ENCODE results near the gene TBC1D9. TPM values are rescaled to one million over a fixed set of nuclear protein-coding genes. Genes with fewer than 3 reads are reported as not detected.

TBC1D9 gene
- total RNA-seq, 4 donors from 2014 or later, result 1.5 to 3.5 (median 2.2) TPM

DNA sequence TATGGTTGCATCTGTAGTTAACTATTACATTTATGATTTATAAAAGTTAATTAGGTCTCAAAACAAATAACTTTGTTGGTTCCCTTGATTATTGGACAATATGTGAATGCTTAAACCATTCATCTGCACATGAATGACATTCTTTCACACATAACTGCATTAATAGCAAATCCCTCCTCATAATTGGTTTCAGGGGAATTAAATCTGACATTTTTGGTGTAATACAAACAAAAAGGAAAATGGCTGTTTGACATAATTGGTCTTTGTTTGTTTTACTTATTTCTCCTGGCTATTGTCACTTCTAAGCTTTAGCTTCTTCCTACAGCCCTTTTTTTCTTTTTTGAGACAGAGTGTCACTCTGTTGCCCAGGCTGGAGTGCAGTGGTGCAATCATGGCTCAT lies 71.9 kb downstream of the TBC1D9 start:
- Histone ChIP-seq H3K4me1 (no peaks in the 10 kb centered on the region), H3K36me3 (no peaks in the 10 kb centered on the region), H3K4me3 (no peak overlapping the region), H3K27me3 (no peaks in the 10 kb centered on the region), H3K27ac (no peak overlapping the region), H3K9me3 (no peaks in the 10 kb centered on the region)
- ATAC-seq (no peak), DNase-seq (no peak)
- intact Hi-C loops (cut with DNase I; ENCODE audit: low total_unique reads), result no loop called here
- in situ Hi-C loops (cut with MboI; ENCODE audit: low sequenced_read_pairs in 4 of 4), result no loop called here
- TF ChIP-seq, protein P1, sequence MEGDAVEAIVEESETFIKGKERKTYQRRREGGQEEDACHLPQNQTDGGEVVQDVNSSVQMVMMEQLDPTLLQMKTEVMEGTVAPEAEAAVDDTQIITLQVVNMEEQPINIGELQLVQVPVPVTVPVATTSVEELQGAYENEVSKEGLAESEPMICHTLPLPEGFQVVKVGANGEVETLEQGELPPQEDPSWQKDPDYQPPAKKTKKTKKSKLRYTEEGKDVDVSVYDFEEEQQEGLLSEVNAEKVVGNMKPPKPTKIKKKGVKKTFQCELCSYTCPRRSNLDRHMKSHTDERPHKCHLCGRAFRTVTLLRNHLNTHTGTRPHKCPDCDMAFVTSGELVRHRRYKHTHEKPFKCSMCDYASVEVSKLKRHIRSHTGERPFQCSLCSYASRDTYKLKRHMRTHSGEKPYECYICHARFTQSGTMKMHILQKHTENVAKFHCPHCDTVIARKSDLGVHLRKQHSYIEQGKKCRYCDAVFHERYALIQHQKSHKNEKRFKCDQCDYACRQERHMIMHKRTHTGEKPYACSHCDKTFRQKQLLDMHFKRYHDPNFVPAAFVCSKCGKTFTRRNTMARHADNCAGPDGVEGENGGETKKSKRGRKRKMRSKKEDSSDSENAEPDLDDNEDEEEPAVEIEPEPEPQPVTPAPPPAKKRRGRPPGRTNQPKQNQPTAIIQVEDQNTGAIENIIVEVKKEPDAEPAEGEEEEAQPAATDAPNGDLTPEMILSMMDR (IDR thresholded peaks at IDR 0.05 in 4 of 5, conservative IDR thresholded peaks at IDR 0.05 in 1 of 5), result no peak
- no peak for TF ChIP-seq POLR2A (IDR thresholded peaks at IDR 0.05)

DNA sequence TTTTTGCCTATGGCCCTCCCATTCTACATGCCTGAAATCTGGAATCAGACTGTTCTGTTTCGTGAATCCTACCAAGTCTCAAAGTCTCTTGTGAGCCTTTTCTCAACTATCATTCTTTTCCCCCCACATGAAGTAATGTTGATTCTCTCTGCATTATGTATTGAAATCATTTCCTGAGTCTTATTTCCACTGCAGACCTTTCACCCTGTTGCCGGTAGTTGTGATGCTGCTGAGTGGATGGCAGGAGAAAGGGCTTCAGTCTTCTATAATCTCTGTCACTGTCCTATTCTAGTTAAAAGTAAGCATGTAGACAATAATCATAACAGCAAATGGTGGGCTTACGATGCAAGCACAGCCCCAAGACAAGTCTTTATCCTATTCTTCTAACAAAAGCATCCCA lies 75.0 kb downstream of the TBC1D9 start:
- TF ChIP-seq, protein P1 (IDR thresholded peaks at IDR 0.05 in 4 of 5, conservative IDR thresholded peaks at IDR 0.05 in 1 of 5), result no peak
- no peak for TF ChIP-seq POLR2A (IDR thresholded peaks at IDR 0.05)
- Histone ChIP-seq H3K9me3 (no peaks in the 10 kb centered on the region), H3K36me3 (no peaks in the 10 kb centered on the region), H3K4me3 (no peak overlapping the region), H3K4me1 (no peaks in the 10 kb centered on the region), H3K27me3 (no peaks in the 10 kb centered on the region), H3K27ac (no peak overlapping the region)
- ATAC-seq (no peak), DNase-seq (no peak)
- in situ Hi-C loops (cut with MboI; ENCODE audit: low sequenced_read_pairs in 4 of 4) (no loop called here), intact Hi-C loops (cut with DNase I; ENCODE audit: low total_unique reads) (no loop called here)

DNA sequence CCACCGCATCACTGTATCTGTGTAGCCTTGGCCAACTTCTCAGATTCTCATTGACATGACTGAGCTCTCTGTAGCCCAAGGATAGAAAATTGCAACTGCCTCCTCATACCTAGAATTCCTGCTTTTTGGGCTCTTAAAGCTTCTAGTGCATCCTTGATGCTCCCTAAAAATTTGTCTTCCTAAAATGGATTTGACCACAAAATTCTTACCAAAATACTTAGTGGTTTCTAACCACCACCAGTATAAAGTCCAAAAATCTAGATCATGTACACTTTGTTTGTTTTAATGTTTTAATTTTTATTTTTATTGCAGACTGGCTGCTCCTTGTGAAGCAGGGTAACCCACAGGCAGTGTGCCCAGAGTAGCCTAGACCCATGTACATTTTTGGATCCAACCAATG lies 75.5 kb downstream of the TBC1D9 start:
- no peak for DNase-seq
- Histone ChIP-seq H3K36me3 (no peaks in the 10 kb centered on the region), H3K4me1 (no peaks in the 10 kb centered on the region), H3K9me3 (no peaks in the 10 kb centered on the region), H3K27ac (no peak overlapping the region), H3K4me3 (no peak overlapping the region), H3K27me3 (no peaks in the 10 kb centered on the region)
- in situ Hi-C loops (cut with MboI; ENCODE audit: low sequenced_read_pairs in 4 of 4), result no loop called here
- no peak for ATAC-seq
- intact Hi-C loops (cut with DNase I; ENCODE audit: low total_unique reads), result no loop called here
- TF ChIP-seq, protein P1 (IDR thresholded peaks at IDR 0.05 in 4 of 5, conservative IDR thresholded peaks at IDR 0.05 in 1 of 5), result no peak
- TF ChIP-seq POLR2A (IDR thresholded peaks at IDR 0.05), result no peak

DNA sequence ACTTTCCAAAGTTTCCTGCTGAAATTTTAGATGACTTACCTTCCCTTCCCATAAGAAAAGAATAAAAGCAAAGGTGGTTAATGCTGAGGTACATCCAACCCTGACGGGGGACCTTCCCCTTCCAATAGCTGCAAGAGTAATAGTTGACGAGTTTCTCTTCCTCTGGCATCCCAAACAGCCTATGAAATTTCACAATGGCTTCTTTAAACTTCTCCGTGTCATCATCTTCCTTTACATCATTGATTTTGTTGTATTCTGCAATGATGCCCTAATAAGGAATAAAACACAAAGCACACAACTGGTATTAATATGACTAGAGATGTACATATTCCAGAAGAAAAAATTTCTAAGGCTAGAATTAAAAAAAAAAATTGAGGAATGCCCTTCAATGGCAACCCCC lies 76.6 kb downstream of the TBC1D9 start:
- ATAC-seq (no peak), DNase-seq (no peak)
- TF ChIP-seq, protein P1 (IDR thresholded peaks at IDR 0.05 in 4 of 5, conservative IDR thresholded peaks at IDR 0.05 in 1 of 5), result no peak
- no peak for TF ChIP-seq POLR2A (IDR thresholded peaks at IDR 0.05)
- H3K27ac ChIP-seq, result no peak overlapping the region
- in situ Hi-C loops (cut with MboI; ENCODE audit: low sequenced_read_pairs in 4 of 4), result no loop called here
- H3K9me3 ChIP-seq, result no peaks in the 10 kb centered on the region
- no peaks in the 10 kb centered on the region for H3K27me3 ChIP-seq
- no peaks in the 10 kb centered on the region for H3K4me1 ChIP-seq
- no peaks in the 10 kb centered on the region for H3K36me3 ChIP-seq
- no peak overlapping the region for H3K4me3 ChIP-seq
- intact Hi-C loops (cut with DNase I; ENCODE audit: low total_unique reads), result no loop called here

DNA sequence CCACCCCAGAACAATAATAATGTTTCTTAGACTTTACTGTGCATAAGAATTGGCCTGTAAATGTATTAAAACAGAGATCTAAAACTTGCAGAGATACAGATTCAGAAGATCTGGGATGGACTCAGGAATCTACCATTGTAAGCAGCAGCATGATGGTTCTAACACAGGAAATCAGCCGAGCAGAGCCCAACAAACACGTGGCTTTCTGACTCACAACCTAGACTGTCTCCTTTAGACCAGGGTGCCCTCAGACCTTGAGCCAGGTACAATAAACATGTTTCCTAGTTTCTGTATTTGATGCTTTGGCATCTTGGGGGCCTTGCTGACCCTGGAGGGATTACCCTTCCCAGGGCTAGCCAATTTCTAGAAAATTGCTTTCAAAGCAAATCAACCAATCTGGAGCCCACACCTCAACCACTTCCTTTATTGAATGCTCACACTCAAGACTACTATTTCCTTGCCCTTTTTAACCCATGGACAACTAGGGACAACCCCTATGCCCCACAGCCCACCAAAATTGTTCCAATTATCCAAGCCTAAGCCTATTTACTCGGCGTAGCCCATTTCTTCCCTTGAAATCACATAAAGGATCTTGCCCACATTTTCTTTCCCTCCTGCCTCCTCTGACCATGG lies 80.5 kb downstream of the TBC1D9 start:
- TF ChIP-seq POLR2A (IDR thresholded peaks at IDR 0.05), result no peak
- TF ChIP-seq, protein P1 (IDR thresholded peaks at IDR 0.05 in 4 of 5, conservative IDR thresholded peaks at IDR 0.05 in 1 of 5), result no peak
- no peak overlapping the region for H3K27ac ChIP-seq
- H3K4me3 ChIP-seq, result no peak overlapping the region
- H3K36me3 ChIP-seq, result no peaks in the 10 kb centered on the region
- intact Hi-C loops (cut with DNase I; ENCODE audit: low total_unique reads), result no loop called here
- H3K4me1 ChIP-seq, result no peaks in the 10 kb centered on the region
- DNase-seq (no peak), ATAC-seq (no peak)
- no peaks in the 10 kb centered on the region for H3K27me3 ChIP-seq
- no peaks in the 10 kb centered on the region for H3K9me3 ChIP-seq
- in situ Hi-C loops (cut with MboI; ENCODE audit: low sequenced_read_pairs in 4 of 4), result no loop called here
